HEK293 (cell line): ENCODE measurements around the gene STARD9.

ENCODE experiments used
- GLIS2 ChIP-seq: fragments of 450-650 bp; formaldehyde crosslinking; IDR thresholded peaks from 2 replicates; pipeline ENCODE4 v1.5.1; 2016; ENCODE audit warnings: missing biosample characterization, missing genetic modification characterization
- HIC1 ChIP-seq: fragments of 450-650 bp; formaldehyde crosslinking; IDR thresholded peaks from 2 replicates; pipeline ENCODE4 v1.5.1; 2016; ENCODE audit warnings: missing biosample characterization, missing genetic modification characterization
- REPIN1 ChIP-seq: fragments of 450-650 bp; formaldehyde crosslinking; IDR thresholded peaks from 2 replicates; pipeline ENCODE4 v1.5.1; 2017; ENCODE audit warnings: missing biosample characterization, missing genetic modification characterization, low read depth
- YY2 ChIP-seq: fragments of 450-650 bp; formaldehyde crosslinking; IDR thresholded peaks from 2 replicates; pipeline ENCODE4 v1.5.1; 2016; ENCODE audit warnings: missing biosample characterization, missing genetic modification characterization
- ZBTB1 ChIP-seq: fragments of 450-650 bp; formaldehyde crosslinking; IDR thresholded peaks from 2 replicates; pipeline ENCODE4 v1.5.1; 2016; ENCODE audit warnings: missing biosample characterization, missing genetic modification characterization
- ZBTB49 ChIP-seq: fragments of 450-650 bp; formaldehyde crosslinking; IDR thresholded peaks from 2 replicates; pipeline ENCODE4 v1.5.1; 2016; ENCODE audit warnings: missing biosample characterization, missing genetic modification characterization, low read depth
- ZFP37 ChIP-seq: fragments of 450-650 bp; formaldehyde crosslinking; IDR thresholded peaks from 2 replicates; pipeline ENCODE4 v1.5.1; 2016; ENCODE audit warnings: missing biosample characterization, missing genetic modification characterization
- ZIC2 ChIP-seq: fragments of 450-650 bp; formaldehyde crosslinking; IDR thresholded peaks from 2 replicates; pipeline ENCODE4 v1.5.1; 2016; ENCODE audit warnings: missing biosample characterization, missing genetic modification characterization
- ZNF140 ChIP-seq: fragments of 450-650 bp; formaldehyde crosslinking; IDR thresholded peaks from 2 replicates; pipeline ENCODE4 v1.5.1; 2016; ENCODE audit warnings: missing biosample characterization, missing genetic modification characterization
- ZNF155 ChIP-seq: fragments of 450-650 bp; formaldehyde crosslinking; IDR thresholded peaks from 2 replicates; pipeline ENCODE4 v1.5.1; 2016; ENCODE audit warnings: missing biosample characterization, missing genetic modification characterization
- ZNF302 ChIP-seq: fragments of 450-650 bp; formaldehyde crosslinking; IDR thresholded peaks from 2 replicates; pipeline ENCODE4 v1.5.1; 2016; ENCODE audit warnings: missing biosample characterization, missing genetic modification characterization, low read depth
- ZNF394 ChIP-seq: fragments of 450-650 bp; formaldehyde crosslinking; IDR thresholded peaks from 2 replicates; pipeline ENCODE4 v1.5.1; 2016; ENCODE audit warnings: missing biosample characterization, missing genetic modification characterization, mild to moderate bottlenecking, moderate library complexity, borderline replicate concordance
- ZNF416 ChIP-seq: fragments of 450-650 bp; formaldehyde crosslinking; IDR thresholded peaks from 2 replicates; pipeline ENCODE4 v1.5.1; 2016; ENCODE audit warnings: missing biosample characterization, missing genetic modification characterization
- ZNF513 ChIP-seq: fragments of 450-650 bp; IDR thresholded peaks from 2 replicates; pipeline ENCODE4 v1.5.1; 2018; ENCODE audit warnings: missing biosample characterization, missing genetic modification characterization
- ZNF624 ChIP-seq: fragments of 450-650 bp; formaldehyde crosslinking; IDR thresholded peaks from 2 replicates; pipeline ENCODE4 v1.5.1; 2017; ENCODE audit warnings: missing biosample characterization, missing genetic modification characterization
- ZNF645 ChIP-seq: fragments of 450-650 bp; formaldehyde crosslinking; IDR thresholded peaks from 2 replicates; pipeline ENCODE4; 2016; ENCODE audit warnings: missing biosample characterization, missing genetic modification characterization
- ZNF654 ChIP-seq: fragments of 450-650 bp; formaldehyde crosslinking; IDR thresholded peaks from 2 replicates; pipeline ENCODE4 v1.5.1; 2016; ENCODE audit warnings: low read depth, missing biosample characterization, missing genetic modification characterization
- ZNF658 ChIP-seq: fragments of 450-650 bp; formaldehyde crosslinking; IDR thresholded peaks from 2 replicates; pipeline ENCODE4; 2016; ENCODE audit warnings: missing biosample characterization, missing genetic modification characterization
- ZNF677 ChIP-seq: fragments of 450-650 bp; IDR thresholded peaks from 2 replicates; pipeline ENCODE4 v1.5.0; 2018; ENCODE audit warnings: missing biosample characterization, mild to moderate bottlenecking, missing genetic modification characterization, moderate library complexity
- ZNF830 ChIP-seq: fragments of 450-650 bp; IDR thresholded peaks from 2 replicates; pipeline ENCODE4 v1.5.0; 2018; ENCODE audit warnings: missing biosample characterization, missing genetic modification characterization, low read depth, mild to moderate bottlenecking, moderate library complexity
- ZSCAN30 ChIP-seq: fragments of 450-650 bp; IDR thresholded peaks from 2 replicates; pipeline ENCODE4 v1.5.1; 2018; ENCODE audit warnings: missing biosample characterization, mild to moderate bottlenecking, missing genetic modification characterization, moderate library complexity
- TF ChIP-seq, protein P1 (sequence below): IDR thresholded peaks from 2 replicates; pipeline ENCODE4 v1.6.1; 2011; ENCODE audit warnings: mild to moderate bottlenecking, low read depth, low read length, borderline replicate concordance
- TF ChIP-seq, protein P2 (sequence below): fragments of 450-650 bp; formaldehyde crosslinking; IDR thresholded peaks from 2 replicates; pipeline ENCODE4 v1.5.1; 2017; ENCODE audit warnings: missing biosample characterization, missing genetic modification characterization
- TF ChIP-seq, protein P3 (sequence below): fragments of 450-650 bp; formaldehyde crosslinking; IDR thresholded peaks from 2 replicates; pipeline ENCODE4 v1.5.1; 2016; ENCODE audit warnings: missing biosample characterization, missing genetic modification characterization
- TF ChIP-seq, protein P4 (sequence below): fragments of 450-650 bp; formaldehyde crosslinking; IDR thresholded peaks from 2 replicates; pipeline ENCODE4 v1.5.1; 2016; ENCODE audit warnings: missing biosample characterization, missing genetic modification characterization

STARD9 gene

GRCh38 chr15:42548249-42549031, 27.0 kb upstream of the STARD9 start, which contains the start of the genes HAUS2 and LRRC57 (continued):
- no peak for TF ChIP-seq ZBTB49
- TF ChIP-seq ZNF654 (tag by site-specific recombination) = no peak
- peak; percentile 74 for TF ChIP-seq YY2 (tag by site-specific recombination)
- TF ChIP-seq ZNF513 (tag by site-specific recombination) = no peak
- TF ChIP-seq ZNF677 = no peak
- TF ChIP-seq, protein P1, sequence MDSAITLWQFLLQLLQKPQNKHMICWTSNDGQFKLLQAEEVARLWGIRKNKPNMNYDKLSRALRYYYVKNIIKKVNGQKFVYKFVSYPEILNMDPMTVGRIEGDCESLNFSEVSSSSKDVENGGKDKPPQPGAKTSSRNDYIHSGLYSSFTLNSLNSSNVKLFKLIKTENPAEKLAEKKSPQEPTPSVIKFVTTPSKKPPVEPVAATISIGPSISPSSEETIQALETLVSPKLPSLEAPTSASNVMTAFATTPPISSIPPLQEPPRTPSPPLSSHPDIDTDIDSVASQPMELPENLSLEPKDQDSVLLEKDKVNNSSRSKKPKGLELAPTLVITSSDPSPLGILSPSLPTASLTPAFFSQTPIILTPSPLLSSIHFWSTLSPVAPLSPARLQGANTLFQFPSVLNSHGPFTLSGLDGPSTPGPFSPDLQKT = no peak
- TF ChIP-seq ZNF658 (tag by site-specific recombination) = no peak
- TF ChIP-seq ZBTB1 (tag by site-specific recombination) = no peak
- peak; percentile 95 for TF ChIP-seq HIC1 (tag by site-specific recombination)
- peak; percentile 61; the same call in 1 of the 2 replicates for TF ChIP-seq ZSCAN30
- no peak for TF ChIP-seq ZNF416
- TF ChIP-seq ZFP37 = peak; percentile 31; the same call in 1 of the 2 replicates
- TF ChIP-seq, protein P2, sequence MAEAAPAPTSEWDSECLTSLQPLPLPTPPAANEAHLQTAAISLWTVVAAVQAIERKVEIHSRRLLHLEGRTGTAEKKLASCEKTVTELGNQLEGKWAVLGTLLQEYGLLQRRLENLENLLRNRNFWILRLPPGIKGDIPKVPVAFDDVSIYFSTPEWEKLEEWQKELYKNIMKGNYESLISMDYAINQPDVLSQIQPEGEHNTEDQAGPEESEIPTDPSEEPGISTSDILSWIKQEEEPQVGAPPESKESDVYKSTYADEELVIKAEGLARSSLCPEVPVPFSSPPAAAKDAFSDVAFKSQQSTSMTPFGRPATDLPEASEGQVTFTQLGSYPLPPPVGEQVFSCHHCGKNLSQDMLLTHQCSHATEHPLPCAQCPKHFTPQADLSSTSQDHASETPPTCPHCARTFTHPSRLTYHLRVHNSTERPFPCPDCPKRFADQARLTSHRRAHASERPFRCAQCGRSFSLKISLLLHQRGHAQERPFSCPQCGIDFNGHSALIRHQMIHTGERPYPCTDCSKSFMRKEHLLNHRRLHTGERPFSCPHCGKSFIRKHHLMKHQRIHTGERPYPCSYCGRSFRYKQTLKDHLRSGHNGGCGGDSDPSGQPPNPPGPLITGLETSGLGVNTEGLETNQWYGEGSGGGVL (tag by site-specific recombination) = no peak
- no peak for TF ChIP-seq ZNF645 (tag by site-specific recombination)
- peak; percentile 70 for TF ChIP-seq ZIC2 (tag by site-specific recombination)
- no peak for TF ChIP-seq ZNF140 (tag by site-specific recombination)
- TF ChIP-seq, protein P3, sequence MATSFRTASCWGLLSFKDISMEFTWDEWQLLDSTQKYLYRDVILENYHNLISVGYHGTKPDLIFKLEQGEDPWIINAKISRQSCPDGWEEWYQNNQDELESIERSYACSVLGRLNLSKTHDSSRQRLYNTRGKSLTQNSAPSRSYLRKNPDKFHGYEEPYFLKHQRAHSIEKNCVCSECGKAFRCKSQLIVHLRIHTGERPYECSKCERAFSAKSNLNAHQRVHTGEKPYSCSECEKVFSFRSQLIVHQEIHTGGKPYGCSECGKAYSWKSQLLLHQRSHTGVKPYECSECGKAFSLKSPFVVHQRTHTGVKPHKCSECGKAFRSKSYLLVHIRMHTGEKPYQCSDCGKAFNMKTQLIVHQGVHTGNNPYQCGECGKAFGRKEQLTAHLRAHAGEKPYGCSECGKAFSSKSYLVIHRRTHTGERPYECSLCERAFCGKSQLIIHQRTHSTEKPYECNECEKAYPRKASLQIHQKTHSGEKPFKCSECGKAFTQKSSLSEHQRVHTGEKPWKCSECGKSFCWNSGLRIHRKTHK = no peak
- TF ChIP-seq ZNF394 (tag by site-specific recombination) = peak; percentile 37; the same call in 1 of the 2 replicates
- no peak for TF ChIP-seq ZNF830 (tag by site-specific recombination)
- TF ChIP-seq, protein P4, sequence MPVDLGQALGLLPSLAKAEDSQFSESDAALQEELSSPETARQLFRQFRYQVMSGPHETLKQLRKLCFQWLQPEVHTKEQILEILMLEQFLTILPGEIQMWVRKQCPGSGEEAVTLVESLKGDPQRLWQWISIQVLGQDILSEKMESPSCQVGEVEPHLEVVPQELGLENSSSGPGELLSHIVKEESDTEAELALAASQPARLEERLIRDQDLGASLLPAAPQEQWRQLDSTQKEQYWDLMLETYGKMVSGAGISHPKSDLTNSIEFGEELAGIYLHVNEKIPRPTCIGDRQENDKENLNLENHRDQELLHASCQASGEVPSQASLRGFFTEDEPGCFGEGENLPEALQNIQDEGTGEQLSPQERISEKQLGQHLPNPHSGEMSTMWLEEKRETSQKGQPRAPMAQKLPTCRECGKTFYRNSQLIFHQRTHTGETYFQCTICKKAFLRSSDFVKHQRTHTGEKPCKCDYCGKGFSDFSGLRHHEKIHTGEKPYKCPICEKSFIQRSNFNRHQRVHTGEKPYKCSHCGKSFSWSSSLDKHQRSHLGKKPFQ (tag by site-specific recombination) = no peak
- TF ChIP-seq REPIN1 (tag by site-specific recombination) = no peak
- TF ChIP-seq ZNF302 (tag by site-specific recombination) = no peak
- TF ChIP-seq ZNF624 (tag by site-specific recombination) = no peak
- no peak for TF ChIP-seq ZNF155 (tag by site-specific recombination)
- TF ChIP-seq GLIS2 (tag by site-specific recombination) = peak; percentile 72
